Activated CD8-positive, alpha-beta memory T cell treated with anti-CD3 and anti-CD28 coated beads for 24 hours (primary cell): Measurements from ENCODE around the gene RBM18.

ENCODE experiments used
- DNase-seq: peaks from one replicate; pipeline ENCODE4 v3.0.0-alpha.2; 2020

Gene RBM18

DNA sequence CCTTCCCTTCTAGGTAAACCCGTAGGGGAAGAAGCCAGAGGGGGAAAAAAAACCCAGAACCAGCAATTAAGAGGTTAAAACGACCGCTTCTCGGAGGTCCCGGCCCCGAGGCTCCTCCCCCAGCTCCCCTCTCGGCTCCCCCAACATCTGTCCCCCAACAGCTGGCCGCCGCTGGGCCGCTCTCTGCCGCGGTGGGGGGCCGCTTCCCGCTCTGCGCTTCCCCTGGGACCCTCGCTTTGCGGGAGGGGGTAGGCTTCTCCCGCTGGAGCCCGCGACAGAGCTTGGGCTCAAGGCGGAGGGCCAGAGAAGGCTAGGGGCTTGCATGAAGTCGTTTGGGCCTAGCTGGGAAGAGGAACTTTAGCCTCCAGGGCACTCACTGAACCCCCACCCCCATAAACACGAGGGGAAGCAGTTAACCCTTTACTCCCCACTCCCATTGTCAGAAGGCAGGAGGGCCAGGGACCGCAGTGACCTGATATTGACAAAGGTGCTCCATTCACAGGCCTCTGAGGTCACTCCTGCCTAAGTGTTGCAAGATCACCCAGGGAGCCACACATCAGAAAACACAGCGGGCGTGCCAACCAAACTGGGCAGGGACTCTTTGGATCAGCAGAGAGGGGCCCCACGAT is 43.3 kb downstream of the RBM18 start:
- DNase-seq: no peak

DNA sequence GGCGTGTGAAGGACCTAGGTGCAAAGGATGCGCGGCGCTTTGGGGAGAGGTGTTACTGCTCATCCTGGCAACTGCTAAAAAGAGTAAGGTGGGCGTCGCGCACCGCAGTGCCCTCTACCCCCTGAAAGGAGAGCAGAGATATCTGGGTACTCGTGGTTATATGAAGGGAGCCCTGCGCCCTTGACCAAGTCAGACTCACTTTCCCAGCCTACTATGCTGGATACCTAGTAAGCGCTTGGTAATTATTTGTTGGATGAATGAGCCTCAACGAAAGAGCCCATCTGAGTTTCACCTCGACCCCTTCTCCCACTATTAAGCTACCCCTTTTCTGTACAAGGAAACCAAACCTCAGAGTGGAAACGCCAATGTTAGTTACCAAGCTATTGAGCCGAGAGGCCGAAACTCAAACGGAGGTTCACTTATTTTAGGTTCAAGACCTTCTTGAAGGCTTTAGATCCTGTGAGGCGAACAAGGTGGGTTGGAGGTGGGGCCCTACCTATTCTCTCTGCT is 43.9 kb downstream of the RBM18 start:
- DNase-seq: no peak

DNA sequence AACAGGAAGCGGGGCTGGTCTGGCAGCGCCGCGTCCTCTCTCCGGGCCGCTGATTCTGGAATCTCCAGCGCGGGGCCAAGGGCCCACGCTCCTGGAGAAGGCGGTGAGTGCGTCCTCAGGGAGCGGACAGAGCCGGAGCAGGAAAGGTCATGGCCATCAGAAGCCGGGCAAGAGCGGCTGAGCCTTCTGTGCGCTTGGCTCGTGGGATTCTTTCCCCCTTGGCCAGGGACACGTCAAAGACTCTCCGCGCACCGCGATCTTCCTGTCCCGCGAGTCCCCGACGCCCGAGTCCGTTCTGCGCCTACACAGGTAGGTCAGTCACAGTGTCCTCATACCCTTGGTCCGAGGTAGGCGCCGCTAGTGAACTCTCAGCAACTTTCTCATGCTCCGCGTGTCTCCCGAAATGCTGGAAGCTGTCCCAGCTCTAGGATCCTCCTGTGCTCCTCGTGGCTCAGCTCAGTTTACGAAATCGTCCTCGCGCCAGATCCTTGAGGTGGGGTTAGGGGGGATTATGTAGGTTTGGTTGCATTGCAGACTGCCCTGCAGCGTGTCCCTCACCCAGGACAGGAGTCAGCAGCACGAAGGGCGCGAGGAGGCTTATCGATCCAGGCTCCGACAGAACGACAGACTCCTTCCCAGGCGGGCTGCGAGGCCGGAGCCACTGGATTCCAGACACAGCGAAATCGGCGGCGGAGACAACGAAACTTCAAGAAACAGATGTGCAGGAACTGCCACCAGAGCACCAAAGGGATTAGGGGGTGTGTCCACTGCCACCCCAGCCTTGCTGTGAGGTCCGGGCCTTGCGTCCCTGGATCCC is 44.6 kb downstream of the RBM18 start:
- DNase-seq: no peak

DNA sequence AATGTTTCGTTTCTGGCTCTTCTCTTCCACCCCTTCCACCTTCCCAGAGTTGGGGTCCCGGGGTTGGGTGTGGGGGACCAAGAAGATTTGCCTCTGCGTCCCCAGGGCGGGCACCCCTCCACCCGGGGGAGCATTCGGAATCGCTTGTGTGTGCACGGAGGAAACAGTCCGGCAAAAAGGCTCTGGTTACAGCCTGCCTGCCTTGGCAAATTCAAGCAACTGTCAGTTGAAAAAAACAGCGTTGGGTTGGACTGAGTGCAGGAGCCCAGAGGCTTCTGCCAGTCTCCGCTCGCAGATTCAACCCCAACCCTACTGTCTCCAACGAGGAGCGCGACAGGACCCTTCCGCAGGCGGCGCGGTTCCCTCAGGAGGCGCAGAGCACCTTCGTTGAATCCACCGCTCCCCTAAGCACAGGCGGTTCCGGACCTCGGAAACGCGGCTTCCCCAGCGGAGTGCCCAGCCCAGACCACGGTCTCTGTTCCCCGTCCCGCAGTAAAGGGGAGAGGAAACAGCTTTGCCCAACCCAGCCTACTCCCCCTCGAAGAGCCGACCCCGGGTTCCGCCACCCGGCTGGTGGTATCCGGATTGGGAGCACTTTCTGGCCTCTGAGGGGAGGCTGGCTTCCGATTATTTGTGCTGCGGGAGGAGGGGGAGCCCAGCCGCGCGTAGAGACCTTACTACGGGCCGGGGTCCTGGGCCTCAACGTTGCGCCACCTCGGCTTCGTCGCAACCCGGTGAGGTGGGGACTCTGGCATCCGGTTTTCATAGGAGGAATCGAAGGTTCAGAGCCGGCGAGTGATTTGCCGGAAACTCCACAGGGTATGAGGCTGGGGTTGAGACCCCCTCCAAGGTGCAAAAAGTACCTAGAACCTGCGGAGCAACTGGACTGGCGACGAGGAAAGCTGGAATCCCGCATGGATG is 45.4 kb downstream of the RBM18 start:
- no peak for DNase-seq

DNA sequence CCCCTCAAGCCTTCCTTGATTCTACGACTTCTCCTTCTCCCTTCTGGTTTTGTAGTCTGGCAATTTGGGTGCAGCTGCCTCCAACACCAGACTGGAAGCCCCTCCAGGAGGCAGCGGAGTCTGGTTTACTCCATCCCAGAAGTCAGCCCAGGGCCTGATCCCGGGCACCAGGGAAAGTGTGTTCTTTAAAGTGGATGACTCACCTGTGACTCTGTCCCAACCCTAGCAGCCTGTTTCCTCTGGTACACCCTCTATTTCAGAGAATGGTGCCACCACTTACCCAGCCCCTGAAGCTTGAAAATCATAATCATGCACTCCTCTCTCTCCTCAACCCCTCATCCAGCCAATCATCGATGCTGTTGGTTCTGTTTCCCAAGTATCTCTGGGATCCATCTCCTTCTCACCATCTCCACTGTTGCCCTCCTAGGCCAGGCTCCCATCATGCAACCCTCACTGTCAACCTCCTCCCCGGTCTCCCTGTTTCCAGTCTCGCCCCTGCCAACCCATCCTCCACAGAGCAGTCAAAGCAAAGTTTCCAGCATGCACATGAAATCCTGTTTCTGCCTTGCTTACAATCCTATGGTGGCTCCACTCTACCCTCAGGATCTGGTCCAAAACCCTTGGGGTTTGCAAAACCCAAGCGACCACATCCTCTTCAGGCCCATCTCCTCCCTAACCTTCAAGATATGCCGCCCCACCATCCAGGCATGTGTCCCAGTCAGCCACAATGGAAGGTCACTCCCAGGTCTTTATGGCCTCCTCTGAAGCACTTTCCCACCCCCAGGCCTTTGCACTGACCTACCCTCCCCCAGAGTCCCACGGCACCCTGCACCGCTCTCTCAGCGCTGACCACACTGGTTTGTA is 46.3 kb downstream of the RBM18 start:
- DNase-seq: no peak

DNA sequence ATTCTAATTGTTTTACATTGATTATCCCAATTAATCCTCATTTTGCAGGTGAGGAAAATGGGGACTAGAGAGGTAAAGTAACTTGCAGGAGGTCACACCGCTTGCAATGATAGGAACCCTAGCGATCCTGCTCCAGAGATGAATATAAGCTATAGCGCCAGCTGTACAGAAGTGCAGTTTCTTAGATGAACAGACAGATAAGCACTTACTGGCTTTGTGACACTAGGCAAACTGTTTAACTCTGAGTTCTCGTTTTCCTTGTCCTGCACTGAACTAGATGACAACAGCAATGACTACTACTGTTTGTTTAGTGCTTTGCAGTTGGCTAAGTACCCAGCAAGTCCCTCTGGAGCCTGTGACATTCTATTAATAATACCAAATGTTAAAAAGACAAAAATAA is 47.0 kb downstream of the RBM18 start:
- DNase-seq: no peak

DNA sequence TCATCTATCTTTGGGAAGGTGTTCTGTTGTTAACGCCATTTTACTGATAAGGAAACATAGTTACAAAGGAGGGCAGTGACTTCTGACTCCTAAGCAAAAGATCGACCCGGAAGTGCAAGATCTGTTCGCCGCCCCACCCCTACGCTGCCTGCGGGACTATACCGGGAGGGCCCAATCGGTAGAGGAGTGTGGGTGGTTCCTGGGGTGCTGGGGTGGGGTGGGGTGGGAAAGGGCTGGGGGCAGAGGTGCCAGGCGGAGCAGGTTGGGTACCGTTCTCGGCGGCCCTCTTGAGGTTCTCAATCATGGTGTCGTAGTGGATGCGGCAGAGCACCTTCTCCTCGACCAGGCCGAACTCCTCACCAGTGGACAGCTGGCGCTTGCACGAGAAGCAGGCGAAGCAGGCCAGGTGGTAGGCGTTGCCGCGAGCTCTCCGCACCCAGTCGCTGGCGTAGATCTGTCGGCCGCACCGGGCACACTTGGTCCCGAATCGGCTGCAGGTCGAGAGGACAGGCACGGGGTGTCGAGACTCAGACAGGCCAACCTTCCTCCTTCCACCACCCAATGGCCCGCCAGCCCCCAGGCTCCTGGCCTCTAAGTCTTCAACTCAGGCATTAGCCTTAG is 47.7 kb downstream of the RBM18 start:
- DNase-seq: no peak

DNA sequence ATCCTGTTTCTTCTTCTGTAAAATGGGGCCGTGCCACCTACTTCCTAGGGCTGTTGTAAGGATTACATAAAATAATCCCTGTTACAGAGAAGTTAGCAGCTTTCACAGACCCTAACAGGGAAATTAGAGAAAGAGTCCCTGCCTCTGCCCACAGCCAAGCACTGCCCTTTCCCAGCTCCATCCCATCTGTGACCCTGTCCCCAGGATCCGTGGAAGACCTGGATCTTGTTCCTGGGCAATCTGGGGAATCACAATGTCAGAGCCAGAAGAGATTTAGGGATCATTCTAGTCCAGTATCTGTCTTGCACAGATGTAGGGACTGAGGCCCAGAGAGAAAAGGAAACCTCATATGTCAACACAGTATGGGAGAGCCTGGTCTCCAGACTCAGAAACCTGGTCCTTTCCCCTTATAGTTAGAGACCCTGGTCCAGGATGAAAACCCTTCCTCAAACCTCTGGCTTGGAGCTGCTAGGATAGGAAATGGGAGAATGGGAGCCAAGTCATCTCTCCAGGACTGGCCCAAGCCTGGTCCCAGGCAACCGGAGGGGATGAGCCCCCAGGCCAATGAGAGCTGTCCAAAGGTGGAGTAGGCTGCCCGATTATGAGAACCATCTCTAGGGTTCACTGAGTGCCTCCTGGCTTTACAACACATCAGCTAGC is 48.4 kb downstream of the RBM18 start:
- no peak for DNase-seq

DNA sequence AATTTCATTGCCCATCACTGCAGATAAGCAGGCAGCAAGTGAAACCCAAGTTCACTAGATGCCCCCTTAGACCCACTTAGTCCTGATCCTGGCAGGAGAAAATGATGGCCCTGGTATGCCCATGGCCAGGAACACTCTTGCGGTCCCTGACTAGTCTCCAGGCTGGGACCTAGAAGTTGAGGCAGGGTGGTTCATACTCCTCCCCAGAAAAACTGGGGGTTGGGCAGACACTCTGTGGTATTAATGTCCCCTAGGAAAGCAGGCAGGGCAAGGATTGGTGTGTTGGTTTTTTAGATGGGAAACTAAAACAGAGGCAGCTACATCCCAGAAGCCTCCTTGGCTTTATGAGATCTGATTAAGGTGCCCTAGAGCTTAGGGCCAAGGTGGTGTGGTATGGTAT is 49.0 kb downstream of the RBM18 start:
- no peak for DNase-seq

DNA sequence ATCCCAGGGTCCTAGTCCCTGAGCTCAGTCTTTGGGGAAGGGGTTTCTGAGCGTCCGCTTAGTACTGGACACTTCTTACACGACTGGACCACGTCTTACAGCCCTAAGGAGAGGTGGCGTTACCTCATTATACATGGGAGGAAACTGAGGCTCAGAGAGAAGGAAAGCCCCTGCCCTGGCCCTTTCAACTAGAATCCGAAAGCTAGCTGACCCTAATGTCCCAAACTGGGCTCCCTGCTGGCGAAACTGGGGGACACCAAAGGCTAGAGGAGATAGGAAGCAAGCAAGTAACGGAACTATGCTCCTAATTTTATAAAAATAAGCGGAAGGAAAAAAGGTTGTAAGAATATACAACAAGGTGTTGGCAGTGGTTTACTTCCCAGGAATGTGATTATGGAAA is 50.1 kb downstream of the RBM18 start:
- DNase-seq: no peak

DNA sequence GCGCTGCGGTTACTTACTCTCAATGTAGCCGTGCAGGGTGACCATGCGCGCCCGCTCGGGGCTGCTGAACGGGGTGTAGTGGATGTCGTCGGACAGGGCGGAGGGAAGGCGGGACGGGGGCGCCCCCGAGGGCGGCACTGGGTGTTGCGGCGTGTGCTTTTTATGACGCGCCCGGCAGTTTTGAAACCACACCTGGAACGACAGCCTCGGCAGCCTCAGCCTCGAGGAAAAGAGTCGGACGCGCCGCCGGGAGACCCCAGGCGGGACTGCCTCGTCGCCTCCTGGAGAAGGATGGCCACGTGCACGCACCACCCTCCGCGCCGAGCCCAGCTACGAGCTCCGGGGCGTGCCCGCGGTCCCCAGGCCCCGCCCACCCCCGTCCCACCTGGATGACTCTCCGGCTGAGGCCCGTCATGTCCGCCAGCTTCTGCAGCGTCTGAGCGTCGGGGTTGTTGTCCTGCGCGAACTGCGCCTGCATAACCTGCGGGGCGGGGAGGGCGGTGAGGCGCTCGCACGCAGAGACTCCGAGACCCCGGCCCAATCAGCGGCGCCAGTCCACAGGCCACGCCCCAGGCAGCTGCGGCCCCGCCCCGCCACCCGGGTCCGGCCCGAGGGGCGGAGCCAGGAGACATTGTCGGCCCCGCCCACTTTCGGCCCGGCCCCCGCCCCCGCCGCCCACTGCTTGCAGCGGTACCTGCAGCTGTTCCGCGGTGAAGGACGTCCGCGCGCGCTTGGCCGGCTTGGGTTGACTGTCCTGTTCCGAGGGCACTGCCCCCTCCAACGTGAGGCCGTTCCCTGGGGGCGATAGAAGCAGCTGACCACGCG is 50.8 kb downstream of the RBM18 start:
- peak; percentile 70 for DNase-seq

DNA sequence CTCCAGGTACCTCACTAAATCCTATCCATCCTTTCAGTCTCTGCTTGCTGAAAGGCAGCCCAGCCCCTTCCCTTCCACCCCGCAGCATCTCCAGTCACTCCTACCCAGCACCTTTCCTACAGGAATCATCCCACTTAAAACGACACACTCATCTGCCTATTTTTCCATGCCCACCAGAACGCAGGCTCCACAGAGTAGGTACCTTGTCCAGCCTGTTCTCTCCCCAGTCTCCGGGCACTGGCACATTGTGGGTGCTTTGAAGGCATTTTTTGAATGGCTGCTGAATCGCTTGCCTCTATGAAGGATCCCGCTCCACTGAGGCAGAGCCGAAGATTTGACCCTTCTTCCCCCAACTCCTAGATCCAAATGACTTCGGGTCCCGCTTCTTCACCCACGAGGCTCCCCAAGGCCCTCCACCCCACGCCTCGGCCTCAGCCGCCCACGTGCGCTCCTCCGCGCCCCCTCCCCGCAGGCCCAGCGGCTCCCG is 51.5 kb downstream of the RBM18 start:
- no peak for DNase-seq

DNA sequence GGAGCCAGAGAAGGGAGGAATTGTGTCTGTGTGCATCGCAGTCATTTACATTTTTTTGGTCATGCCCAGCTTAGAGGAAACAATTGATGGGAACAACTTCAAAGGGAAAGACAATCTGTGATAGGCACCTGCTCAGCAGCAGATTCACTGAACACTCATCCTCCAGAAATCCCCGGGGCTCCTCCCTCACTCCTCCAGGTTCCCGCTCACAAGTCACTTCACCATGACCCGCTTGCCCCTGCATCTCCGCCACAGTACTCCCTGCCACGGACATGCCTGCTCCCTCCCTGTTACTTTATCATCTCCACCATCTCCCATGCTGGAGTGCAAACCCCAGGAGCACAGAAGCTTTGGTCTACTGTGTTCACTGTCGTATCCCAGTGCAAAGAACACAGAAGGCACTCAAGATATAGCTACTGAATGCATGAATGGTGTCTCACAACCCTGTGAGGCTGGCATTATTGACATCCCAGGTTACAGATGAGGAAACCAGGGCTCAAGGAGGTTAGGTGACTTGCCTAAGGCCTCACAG is 52.1 kb downstream of the RBM18 start:
- DNase-seq: no peak

DNA sequence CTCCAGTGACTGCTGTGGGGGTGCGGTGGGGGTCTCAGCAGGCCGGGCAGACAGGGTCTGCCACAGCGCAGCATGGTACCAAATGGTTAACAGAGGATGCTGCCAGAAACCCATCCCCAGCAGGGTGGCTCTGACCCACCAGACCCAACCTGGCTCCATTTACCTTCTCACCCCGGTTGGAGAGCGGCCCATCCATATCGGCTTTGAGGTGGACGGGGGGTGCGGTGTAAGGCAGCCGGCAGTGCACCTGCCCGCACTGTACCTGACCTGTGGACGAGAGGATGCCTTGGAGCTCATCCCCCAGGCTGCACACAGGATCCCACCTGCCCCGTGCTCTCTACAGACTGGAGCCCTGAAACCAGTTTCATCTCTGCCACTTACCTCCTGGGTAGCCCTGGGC is 55.2 kb downstream of the RBM18 start:
- no peak for DNase-seq

DNA sequence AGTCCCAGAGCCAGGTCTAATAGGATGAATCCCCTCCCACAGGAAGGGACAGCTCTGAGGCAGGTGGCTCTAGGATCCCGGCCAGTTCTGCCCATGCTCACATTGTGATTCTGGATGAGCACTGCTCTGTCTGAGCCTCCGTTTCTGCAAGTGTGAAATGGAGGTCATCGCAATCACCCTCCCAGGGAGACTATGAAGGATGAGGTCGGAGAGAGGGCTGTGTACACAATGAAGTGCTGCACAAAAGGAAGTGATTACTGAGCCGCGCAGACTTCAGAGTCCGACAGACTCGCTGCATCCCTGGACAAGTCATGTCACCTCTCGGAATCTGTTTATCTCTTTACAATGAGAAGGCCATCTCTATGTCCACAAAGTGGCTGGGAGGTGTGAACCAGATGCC is 57.5 kb downstream of the RBM18 start:
- DNase-seq: no peak

DNA sequence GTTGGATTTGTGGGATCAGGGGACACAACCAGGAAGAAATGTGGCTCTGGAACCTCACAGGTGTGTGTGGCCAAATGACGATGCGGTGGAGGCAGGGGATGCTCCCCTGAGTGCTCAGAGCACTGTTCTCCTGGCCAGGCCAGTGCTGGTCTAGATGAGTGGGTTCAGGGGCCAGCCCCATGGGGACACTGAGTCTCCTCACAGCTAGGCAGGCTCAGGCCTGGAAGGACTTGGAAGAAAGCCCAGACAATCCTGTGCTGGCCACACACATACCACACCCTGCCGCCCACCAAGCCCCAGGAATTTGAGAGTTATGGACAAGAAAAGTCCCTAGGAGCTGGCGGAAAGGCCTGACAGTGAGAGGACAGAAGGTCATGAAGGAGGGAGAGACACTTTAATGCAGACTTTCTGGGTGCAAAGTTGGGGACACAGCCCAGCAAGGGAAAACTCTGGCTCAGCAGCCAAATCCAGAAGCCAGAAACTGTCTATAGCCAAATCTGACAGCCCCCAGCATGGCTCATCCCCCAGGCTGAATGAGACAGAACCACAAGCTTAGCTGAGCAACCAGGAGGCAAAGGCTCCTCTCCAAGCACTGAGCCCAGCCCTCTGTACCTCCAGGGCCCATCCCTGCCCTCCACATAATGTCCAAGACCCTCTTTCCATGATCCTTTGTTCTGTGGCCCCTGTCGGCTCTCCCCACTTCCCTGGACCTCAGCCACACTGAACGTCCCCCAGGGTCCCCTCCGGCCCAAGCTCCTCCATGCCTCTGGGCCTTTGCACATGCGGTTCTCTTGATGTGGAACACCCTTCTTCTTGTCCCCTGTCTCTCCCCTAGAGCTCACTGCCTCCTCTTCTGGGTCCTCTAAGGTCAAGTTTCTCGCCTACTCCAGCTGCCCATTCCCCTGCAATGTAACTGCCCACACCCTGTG is 58.3 kb downstream of the RBM18 start:
- DNase-seq: no peak

DNA sequence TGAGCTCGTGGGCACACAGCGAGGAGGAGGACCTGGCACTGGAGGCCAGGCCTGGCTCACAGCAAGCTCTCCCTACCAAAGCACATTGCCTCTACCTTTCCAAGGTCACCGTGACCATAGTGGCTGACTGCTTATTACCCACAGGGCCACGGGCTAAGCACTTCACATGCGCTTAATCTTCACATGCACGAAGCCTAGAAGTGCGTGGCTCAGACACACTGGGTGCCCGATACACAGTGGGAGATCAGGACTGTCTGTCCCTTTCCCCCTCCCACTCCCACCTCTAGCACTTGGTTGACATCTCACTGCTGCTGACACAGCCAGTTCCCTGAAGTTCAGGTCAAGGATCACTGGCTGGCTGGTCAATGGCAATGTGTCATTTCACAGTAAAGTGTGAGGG is 59.5 kb downstream of the RBM18 start:
- no peak for DNase-seq

DNA sequence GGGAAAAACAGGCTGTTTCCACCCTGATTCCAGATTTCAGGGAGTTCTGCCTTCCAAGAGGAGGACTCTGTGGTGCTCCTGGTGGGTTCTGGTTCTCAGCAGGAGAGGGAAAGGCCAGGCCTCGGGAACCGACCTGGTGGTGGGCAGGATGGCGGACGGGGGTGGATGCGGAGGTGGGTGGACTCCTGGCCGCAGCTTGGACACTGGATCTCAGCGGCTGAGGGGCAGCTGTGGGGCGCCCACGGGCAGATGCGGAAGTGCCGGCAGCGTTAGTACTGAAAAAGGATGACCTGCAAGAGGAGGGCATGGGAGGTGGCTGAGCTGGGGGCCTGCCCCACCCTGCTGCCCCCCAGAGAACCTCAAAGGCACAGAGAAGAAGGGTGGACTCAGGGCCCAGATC is 60.1 kb downstream of the RBM18 start:
- no peak for DNase-seq

DNA sequence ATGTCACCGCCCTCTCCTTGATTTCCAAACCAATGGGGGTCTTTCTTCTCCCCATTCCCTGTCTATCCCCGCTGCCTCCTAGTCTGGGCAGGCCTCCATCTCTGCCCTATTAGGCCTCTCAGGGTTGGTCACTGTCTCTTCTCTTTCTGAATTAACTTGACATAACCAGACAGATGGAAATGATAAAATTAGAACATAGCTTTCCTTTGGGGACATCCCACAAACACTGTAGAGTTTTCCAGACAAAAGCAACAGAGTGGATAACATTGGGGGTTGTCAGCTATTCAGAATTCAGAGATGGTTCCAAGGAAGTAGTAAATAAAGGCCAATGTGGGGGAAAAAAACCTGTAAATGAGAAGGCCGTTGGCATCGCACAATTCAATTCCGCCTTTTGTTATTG is 60.6 kb downstream of the RBM18 start:
- no peak for DNase-seq
